H7 (cell line): ENCODE results near the gene PARP8. TPM values are rescaled to one million over a fixed set of nuclear protein-coding genes. Genes with fewer than 3 reads are reported as not detected.
"Not testable (repeated sequence)": the region's sequence is repeated elsewhere in the genome, so short reads cannot be mapped to it uniquely, and the experiment has no call there.

Source experiments
- DNase-seq: peaks from one replicate; pipeline ENCODE4 v3.0.0; 2012
- H3K27me3 ChIP-seq: 2 replicates; pipeline ENCODE4 v1.6.0; 2011; ENCODE audit warnings: mild to moderate bottlenecking, low read length; ENCODE audit not compliant: control insufficient read depth, insufficient read depth
- H3K36me3 ChIP-seq: replicated peaks from 2 replicates; pipeline ENCODE4 v1.5.1; 2011; ENCODE audit warnings: low read length; ENCODE audit not compliant: control insufficient read depth, insufficient read depth
- H3K4me3 ChIP-seq: 2 replicates; pipeline ENCODE4 v1.5.1; 2011; ENCODE audit warnings: low read depth, mild to moderate bottlenecking, control low read depth, low read length, moderate library complexity; ENCODE audit not compliant: insufficient read depth
- total RNA-seq: library from RNA; depleted of rRNA; stranded (reverse); fragments of >200 nt; shearing (Covaris generic); gene quantifications from 2 replicates; pipeline ENCODE4 v1.2.3, GENCODE V29; 2014

PARP8 gene
- total RNA-seq, 1 experiment from 2014 or later = 12.1 TPM

DNA sequence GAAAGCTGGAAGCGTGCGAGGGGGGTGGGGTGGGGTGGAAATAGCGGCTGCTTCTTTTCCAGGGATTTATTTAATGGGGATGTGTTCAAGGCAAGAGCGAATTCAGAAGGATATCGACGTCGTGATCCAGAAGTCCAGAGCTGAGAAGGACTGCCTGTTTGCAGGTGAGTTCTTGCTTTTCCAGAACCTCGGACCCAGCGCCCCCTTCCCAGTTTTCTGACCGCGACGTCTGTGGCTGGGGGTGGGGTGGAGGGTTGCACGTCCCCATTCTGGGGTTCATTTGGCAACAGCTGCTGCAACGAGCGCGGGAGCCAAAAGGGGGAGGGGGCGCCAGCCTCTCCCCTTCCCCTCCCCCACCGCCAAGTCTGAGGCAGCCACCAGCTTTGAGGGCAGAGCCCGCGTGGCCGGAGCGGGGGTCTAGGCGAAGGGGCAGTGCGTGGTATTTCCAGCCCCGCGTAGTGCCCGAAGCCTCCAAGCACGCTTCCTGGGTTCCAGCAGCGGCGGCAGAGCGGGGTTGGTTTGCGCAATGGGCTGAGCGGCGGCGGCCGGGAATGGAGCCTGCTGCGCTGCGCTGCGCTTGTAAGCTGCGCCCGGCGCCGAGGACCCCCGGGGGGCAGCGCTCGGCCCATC lies 701 bp downstream of the PARP8 start:
- Histone ChIP-seq H3K27me3 (no peaks in the 10 kb centered on the region; the same call in 1 of the 2 replicates), H3K4me3 (peak overlapping the region; percentile 74), H3K36me3 (no peaks in the 10 kb centered on the region)
- peak; percentile 76 for DNase-seq

- no peaks in the 10 kb centered on the region for H3K36me3 ChIP-seq
- DNase-seq = peak; percentile 77
- peak overlapping the region; percentile 74 for H3K4me3 ChIP-seq
- H3K27me3 ChIP-seq = no peaks in the 10 kb centered on the region; the same call in 1 of the 2 replicates
Measured at GRCh38 chr5:50667653-50668595, 1.5 kb downstream of the PARP8 start.

DNA sequence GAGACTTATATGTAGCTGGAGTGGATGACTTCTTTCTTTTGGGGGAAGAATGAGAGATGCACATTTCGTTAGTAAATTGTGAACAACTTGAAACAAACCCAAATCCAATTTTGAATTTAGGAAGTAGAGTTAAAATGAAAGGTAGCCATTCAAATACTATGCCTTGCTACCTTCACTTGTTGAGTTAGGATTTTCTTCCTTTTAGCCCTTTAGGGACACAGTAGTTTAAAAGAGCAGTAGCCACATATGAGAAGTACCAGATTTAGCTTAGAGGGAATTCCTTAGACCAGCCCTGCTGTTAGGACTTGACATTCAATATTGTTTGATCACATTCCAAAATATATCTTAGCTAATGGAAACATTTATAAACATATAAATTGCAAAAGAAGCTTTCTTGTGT lies 2.2 kb downstream of the PARP8 start:
- not testable (repeated sequence) for H3K27me3 ChIP-seq, DNase-seq, H3K36me3 ChIP-seq
- peak overlapping the region; percentile 74; the same call in 1 of the 2 replicates for H3K4me3 ChIP-seq

- Histone ChIP-seq H3K4me3 (no peak overlapping the region), H3K27me3 (no peaks in the 10 kb centered on the region), H3K36me3 (no peaks in the 10 kb centered on the region)
- no peak for DNase-seq
Measured at GRCh38 chr5:50672663-50673062, 6.2 kb downstream of the PARP8 start.

GRCh38 chr5:50673444-50673843 lies 7.0 kb downstream of the PARP8 start:
- DNase-seq, H3K27me3 ChIP-seq, H3K36me3 ChIP-seq, H3K4me3 ChIP-seq: not testable (repeated sequence)

GRCh38 chr5:50675385-50675784 lies 8.9 kb downstream of the PARP8 start:
- Histone ChIP-seq H3K36me3 (no peaks in the 10 kb centered on the region), H3K27me3 (no peaks in the 10 kb centered on the region), H3K4me3 (no peak overlapping the region)
- no peak for DNase-seq

DNA sequence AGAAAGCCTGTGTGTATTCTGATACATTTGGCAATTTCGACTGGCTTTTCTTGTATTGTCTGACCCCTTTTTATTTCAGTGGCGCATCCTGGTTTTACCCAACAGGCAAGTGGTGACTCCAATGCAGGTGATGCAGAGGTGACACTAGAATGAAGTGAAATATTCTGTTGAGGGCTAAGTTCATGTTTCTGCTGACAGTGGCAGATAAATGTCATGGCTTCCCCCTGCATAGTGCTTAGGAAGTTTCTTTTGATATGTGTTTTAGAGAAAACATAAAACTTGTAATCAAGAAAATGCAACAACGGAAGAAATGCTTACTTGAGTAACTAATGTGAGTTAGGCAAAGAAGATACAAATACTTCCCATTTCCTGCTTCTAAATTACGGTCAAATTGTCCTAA lies 13.1 kb downstream of the PARP8 start:
- H3K27me3 ChIP-seq, H3K36me3 ChIP-seq, H3K4me3 ChIP-seq, DNase-seq: not testable (repeated sequence)

DNA sequence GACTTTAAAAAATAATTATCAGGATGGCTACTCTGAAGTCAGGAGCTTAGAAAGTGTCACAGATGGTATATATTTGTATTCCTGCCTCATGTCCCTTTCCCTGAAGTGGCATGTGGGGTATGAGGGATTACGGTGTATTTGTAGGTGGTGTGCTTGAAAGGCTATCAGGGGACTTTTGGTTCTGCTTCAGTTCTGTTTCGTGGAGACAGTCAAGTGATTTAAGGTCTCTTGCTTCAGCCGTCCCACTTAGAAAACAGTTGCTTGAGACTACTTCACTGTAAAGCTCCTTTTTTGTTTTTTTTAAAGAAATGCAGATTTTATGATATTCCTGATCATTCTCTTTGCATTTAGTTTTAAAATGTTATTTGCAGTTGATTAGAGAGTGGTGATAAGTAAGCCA lies 18.3 kb downstream of the PARP8 start:
- H3K27me3 ChIP-seq = no peaks in the 10 kb centered on the region
- no peak for DNase-seq
- H3K4me3 ChIP-seq = no peak overlapping the region
- H3K36me3 ChIP-seq = no peaks in the 10 kb centered on the region

DNA sequence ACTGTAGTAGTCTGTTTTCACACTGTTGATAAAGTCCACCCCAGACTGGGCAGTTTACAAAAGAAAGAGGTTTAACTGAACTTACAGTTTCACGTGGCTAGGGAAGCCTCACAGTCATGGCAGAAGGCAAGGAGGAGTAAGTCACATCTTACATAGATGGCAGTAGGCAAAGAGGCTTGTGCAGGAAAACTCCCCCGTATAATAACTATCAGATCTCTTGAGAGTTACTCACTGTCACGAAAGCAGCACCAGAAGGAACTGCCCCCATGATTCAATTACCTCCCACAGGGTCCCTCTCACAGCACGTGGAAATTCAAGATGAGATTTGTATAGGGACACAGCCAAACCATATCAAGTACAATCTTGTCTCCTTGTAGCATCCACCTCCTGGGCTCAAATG lies 21.1 kb downstream of the PARP8 start:
- H3K4me3 ChIP-seq = no peak overlapping the region
- no peak for DNase-seq
- no peaks in the 10 kb centered on the region for H3K27me3 ChIP-seq
- H3K36me3 ChIP-seq = no peaks in the 10 kb centered on the region

DNA sequence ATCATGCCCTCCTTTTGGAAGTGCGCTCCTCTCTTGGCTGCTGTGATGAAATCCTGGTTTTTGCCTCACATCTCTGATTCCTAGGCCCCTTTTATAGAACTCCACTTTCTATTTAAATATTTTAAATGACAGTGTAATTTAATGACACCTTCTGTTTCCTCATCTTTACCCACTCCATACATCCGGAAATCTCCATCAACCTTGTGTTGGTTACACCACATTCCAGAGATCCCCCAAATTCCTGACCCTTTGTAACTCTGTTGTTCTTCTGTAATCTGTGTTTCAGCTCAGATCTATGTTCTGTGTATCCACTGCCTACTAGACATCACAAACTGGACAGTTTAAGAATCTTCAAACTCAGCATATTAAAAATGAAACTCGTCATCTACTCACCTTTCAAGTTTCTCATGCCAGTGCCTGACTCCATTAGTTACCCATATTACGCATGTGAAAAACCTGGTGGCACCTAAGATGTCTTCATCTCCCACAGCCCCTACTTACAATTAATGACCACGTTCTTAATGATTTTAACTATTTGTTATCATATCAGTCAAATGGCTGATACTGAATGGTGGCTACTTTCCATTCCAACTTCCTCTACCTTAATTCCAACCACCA lies 25.1 kb downstream of the PARP8 start:
- Histone ChIP-seq H3K36me3 (no peaks in the 10 kb centered on the region), H3K4me3 (no peak overlapping the region), H3K27me3 (no peaks in the 10 kb centered on the region)
- DNase-seq = no peak

DNA sequence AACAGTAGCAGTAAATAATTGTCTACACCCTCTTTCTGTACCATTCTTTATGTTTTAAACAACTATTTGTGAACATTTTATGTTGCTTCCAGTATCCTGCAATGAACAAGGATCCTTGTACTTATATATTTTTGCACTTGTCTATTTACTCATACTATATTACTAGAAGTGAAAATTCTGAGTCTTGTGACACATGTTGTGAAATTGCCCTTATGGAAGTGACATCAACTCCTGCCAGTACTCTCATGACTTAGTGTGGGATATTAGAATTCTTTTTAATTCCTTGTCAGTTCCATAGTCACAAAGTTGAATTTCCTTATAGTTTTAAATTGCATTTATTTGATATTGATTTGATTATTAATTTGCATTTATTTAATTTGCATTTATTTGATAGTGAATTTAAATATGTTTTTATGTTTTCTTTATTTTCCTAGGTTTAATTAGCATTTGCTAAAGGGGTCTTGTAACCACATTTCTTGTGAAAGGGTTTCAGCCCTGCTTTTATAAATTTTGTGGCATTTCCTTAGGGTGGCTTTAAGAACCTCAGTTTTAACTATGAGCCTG lies 27.7 kb downstream of the PARP8 start:
- no peak overlapping the region for H3K4me3 ChIP-seq
- no peak for DNase-seq
- H3K27me3 ChIP-seq = no peaks in the 10 kb centered on the region
- H3K36me3 ChIP-seq = no peaks in the 10 kb centered on the region

- not testable (repeated sequence) for H3K27me3 ChIP-seq, DNase-seq, H3K36me3 ChIP-seq, H3K4me3 ChIP-seq
Measured at GRCh38 chr5:50694626-50695025, 28.2 kb downstream of the PARP8 start.

DNA sequence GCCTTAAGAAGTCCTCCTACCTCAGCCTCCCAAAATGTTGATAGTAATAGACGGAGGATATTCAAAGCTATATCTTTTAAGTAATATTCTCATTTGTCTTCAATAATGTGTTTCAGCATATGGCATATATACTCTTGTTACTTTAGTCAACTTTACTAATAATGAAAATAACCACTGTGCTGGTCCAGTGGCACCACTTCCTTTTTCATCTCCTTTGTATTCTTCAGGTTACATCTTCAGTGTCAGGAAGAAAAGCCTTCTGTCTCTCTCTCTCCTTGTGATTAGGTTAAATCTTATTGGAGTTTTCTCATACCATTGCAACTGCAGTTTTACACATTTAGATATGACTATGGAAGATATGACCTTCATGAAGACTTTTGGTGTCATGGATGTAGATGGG lies 31.3 kb downstream of the PARP8 start:
- no peak for DNase-seq
- no peaks in the 10 kb centered on the region for H3K36me3 ChIP-seq

DNA sequence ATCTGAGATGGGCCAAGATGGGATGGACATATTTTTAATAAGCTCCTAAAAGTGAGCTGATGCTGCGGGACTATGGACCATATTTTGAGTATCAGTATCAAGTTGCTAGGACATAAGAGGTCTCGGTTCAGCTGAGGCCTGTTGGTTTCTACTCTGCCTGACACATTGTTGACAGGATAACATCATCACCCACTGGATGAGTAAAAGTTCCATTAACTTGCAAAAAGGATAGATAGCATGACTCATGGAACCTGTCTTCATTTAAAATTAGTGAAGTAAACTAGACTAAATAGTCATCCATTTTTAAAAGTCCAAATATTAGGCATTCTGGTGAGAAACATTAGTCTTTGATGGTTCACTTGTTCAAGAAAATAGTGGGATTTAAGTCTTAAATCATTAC lies 33.3 kb downstream of the PARP8 start:
- no peak overlapping the region for H3K4me3 ChIP-seq
- H3K36me3 ChIP-seq = no peaks in the 10 kb centered on the region
- no peak for DNase-seq
- H3K27me3 ChIP-seq = no peaks in the 10 kb centered on the region

More for the DNA sequence above, 31.3 kb downstream of the PARP8 start:
- Histone ChIP-seq H3K27me3 (no peaks in the 10 kb centered on the region), H3K4me3 (no peak overlapping the region)
